ENCODE data around the gene GRID2IP. TPM values are rescaled to one million over a fixed set of nuclear protein-coding genes. Genes with fewer than 3 reads are reported as not detected.

The GRID2IP gene
- total RNA-seq, 1 donor from 2014 or later: 0.13 TPM

- peak overlapping the region; percentile 60 for H3K27ac Mint-ChIP-seq (ENCODE audit: unreplicated experiment)
- no peak for DNase-seq (ENCODE audit: extremely low spot score, unreplicated experiment)
- H3K9me3 Mint-ChIP-seq (ENCODE audit: unreplicated experiment): no peaks in the 10 kb centered on the region
- peaks cover 18% of the 10 kb centered on the region for H3K4me1 Mint-ChIP-seq (ENCODE audit: unreplicated experiment)
- peak overlapping the region; percentile 53 for H3K4me3 Mint-ChIP-seq (ENCODE audit: unreplicated experiment)
- no peak for TF ChIP-seq CTCF (IDR thresholded peaks at IDR 0.05)
- H3K27me3 Mint-ChIP-seq (ENCODE audit: unreplicated experiment): no peaks in the 10 kb centered on the region
- peaks cover 4% of the 10 kb centered on the region for H3K36me3 Mint-ChIP-seq (ENCODE audit: unreplicated experiment)
These were observed 102.2 kb downstream of the GRID2IP start for GRCh38 chr7:6448943-6449543.

DNA sequence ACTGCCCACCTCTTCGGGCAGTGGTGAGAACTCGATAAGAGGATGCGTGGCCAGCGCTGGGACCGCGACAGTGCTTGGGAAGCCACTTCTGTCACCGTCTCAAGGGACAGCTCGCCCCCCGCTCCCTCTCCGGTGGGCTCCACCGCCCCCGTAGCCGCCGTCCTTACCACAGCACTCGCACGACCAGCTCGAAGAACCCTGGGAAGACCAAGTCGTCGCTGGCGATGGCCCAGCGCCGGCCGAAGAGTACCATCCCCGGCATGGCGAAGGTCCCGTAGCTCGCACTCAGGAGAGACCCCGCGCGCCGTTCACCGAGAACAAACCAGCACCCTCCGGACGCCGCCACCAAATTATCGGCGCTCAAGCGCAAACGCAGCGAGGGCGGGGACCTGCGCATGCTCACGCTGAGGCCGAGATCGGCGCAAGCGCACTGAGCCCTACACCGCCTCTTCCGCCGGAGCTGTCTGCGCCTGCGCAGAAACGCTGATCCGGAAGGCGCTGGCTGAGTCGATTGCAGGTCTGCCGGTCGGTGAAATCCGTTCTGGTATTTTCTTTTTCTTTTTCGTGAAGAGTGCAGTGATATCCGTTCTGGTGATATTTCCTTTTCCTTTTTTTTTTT lies 103.6 kb downstream of the GRID2IP start, which contains the start of gene DAGLB:
Gene DAGLB (minus strand): TSS at position 374 of the 619 bp plus-strand sequence. CDS start 112 bp downstream, at position 262.
- peak within 1 kb of the TSS; percentile 97 for H3K27ac Mint-ChIP-seq (ENCODE audit: unreplicated experiment)
- H3K4me1 Mint-ChIP-seq (ENCODE audit: unreplicated experiment): peaks cover 27% of the 10 kb centered on the region

More for the DNA sequence above, 103.6 kb downstream of the GRID2IP start, which contains the start of gene DAGLB:
- H3K36me3 Mint-ChIP-seq (ENCODE audit: unreplicated experiment): peaks cover 12% of the 10 kb centered on the region
- no peak for TF ChIP-seq CTCF (IDR thresholded peaks at IDR 0.05)
- H3K4me3 Mint-ChIP-seq (ENCODE audit: unreplicated experiment): peak within 1 kb of the TSS; percentile 94
- peak; percentile 98 for DNase-seq (ENCODE audit: extremely low spot score, unreplicated experiment)
- no peaks in the 10 kb centered on the region for H3K9me3 Mint-ChIP-seq (ENCODE audit: unreplicated experiment)
- H3K27me3 Mint-ChIP-seq (ENCODE audit: unreplicated experiment): no peaks in the 10 kb centered on the region

Other genes starting within 250 kb of the GRID2IP start
- gene FAM220A, start 202.5 kb downstream of the GRID2IP start, total RNA-seq: 23.0 and 27.7 TPM in 2 replicates
- gene RAC1, start 176.9 kb downstream of the GRID2IP start, total RNA-seq: 267 and 270 TPM in 2 replicates
- 21.5 and 22.4 TPM in 2 replicates for gene DAGLB, start 103.5 kb downstream of the GRID2IP start, total RNA-seq
- 196 and 197 TPM in 2 replicates for gene KDELR2, start 67.3 kb downstream of the GRID2IP start, total RNA-seq
- gene ZDHHC4, start 26.0 kb upstream of the GRID2IP start, total RNA-seq: 62.2 and 63.5 TPM in 2 replicates
- 36.5 and 40.3 TPM in 2 replicates for gene INTS15, start 38.6 kb upstream of the GRID2IP start, total RNA-seq
- 18.2 and 18.3 TPM in 2 replicates for gene ZNF853, start 64.1 kb upstream of the GRID2IP start, total RNA-seq
- 32.7 and 34.6 TPM in 2 replicates for gene ZNF316, start 85.9 kb upstream of the GRID2IP start, total RNA-seq
- 23.2 and 25.0 TPM in 2 replicates for gene ZNF12, start 155.5 kb upstream of the GRID2IP start, total RNA-seq
- gene RSPH10B2, start 202.6 kb upstream of the GRID2IP start, total RNA-seq: 0.38 and 0.81 TPM in 2 replicates